HG03108 (cell line): ENCODE results near the gene INTS14.

ENCODE experiments used
- ATAC-seq: cut with Tn5 transposase; IDR thresholded peaks from one replicate; pipeline ENCODE4 v1.9.1; 2021; ENCODE audit warnings: moderate library complexity; ENCODE audit not compliant: unreplicated experiment

INTS14 gene

DNA sequence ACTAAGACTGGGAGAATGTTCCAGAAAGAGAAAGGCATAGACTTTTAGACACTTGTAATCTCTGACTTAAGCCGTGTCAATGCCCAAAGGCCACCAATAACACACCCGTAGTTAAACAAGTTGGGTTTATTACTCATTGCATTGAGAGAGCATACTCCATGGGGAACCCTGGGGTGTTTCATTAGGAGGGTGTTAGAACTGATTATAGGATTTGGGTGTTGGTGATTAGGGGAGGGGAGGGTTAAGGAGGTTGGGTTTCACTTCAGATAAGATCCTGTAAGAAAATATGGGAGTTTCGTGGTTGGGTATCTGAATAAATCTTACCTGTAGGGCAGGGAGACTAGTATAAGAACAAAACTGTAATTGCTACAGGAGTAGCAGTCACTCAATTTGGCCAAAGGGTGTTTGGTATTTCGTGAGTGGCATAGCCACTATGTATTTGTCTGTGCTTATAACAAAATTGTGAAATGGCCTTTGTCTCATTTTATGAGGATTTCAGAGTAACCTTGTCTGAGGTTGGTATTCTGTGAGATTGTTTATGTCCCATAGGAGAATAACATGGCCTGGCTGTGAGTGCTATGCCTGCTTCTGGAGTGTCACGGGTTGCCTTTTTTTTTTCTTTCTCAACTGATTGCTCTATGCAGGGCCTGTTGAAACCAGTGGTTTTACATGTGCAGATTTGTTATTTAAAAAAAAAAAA is 77.7 kb downstream of the INTS14 start:
- ATAC-seq = no peak

DNA sequence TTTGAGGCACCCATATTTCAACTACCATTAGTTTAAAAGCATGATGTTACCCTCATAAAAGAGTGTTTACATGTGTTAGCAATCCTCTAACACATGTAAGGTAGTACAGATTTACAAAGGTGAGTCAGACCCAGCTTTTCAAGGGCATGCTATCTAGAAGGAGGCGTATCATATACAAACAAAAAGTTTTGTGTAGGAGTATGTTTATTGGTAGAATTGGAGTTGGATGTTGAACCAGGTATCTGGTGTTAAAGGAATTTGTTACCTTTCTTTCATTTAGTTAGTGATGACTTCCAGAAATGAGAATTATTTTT is 78.2 kb downstream of the INTS14 start:
- ATAC-seq = no peak

DNA sequence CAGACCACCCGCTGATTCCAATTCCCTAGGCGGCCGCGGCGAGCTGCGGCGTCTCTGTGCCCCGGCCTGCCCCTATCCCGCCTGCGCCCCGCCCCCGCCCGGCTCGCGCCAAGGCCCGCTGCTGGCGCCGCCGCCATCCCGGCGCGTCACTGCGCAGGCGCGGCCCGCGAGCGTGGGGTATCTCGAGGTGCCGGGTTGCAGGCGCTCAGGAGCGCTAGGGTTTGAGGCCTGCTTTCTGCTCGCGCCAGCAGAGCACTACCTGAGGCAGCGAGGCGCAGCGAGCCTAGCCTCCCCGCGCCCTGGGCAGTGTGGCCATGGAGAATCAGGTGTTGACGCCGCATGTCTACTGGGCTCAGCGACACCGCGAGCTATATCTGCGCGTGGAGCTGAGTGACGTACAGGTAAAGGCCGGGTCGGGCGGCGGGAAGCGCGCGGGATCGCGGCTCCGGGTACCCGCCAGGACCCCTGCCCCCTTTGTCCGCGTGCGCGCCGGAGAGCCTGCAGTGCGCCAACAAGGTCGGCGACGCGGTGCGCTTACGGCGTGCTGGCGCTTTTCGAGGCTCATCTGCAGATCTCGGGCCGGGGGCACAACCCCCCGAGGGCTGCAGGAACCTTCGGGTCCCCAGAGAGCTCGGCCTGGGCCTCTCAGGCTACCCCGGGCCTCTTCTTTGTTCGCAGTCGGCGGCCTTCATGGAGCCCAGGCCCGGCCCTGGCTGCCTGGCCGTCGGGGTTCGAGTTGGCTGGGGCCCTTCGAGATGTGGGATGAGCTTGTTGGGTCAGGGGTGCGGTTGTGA is 80.4 kb downstream of the INTS14 start, which contains the start of gene HACD3:
HACD3 (plus strand) TSS at position 146 of the 794 bp plus-strand sequence; CDS start at position 315, 169 bp downstream.
- ATAC-seq = peak; percentile 82

DNA sequence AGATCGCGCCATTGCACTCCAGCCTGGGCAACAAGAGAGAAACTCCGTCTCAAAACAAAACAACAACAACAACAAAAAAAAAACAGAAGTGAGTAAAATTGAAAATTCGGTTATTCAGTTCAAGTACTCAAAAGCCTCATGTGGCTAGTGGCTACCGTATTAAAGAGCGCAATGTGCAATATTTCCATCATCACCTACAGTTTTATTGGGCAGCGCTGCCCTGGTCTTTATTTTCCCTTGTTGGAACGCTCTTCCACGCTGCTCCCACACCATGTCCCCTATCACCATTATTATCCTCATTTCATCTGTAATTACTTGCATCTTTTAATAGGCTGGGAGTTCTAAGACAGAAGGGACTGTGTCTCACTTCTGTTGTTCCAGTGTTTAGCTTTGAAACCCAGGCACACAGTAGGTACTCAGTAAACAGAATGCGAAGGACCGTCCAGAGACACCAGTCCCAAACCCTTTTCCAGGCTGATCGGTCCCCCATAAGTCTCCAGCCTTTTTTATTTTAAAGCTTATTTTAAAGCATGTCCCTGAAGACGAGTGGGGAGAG is 81.1 kb downstream of the INTS14 start:
- no peak for ATAC-seq
